HG02571 (cell line): ENCODE data around the gene BEND7.

ENCODE experiments used
- ATAC-seq: cut with Tn5 transposase; IDR thresholded peaks from one replicate; pipeline ENCODE4 v1.9.1; 2021; ENCODE audit warnings: mild to moderate bottlenecking, moderate library complexity; ENCODE audit not compliant: unreplicated experiment

Gene BEND7

DNA sequence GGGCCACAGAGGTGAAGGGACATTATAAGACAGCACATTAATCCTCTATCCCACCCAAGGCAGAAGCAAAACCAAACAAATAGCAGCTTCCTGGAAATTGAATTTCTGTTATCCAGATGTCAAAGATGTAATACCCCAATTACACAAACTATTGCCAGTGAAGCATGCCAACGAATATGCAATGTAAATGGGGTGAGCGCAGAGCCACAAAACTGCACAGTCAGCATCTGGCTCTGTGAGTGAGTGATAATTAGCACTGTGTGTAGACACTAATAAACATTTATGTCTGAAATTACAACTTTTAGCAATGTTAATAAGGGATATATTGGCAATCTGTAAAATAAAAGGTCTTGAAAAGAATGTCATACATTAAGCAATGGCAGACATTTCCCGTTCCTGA, 3.2 kb downstream of the BEND7 start:
- no peak for ATAC-seq

DNA sequence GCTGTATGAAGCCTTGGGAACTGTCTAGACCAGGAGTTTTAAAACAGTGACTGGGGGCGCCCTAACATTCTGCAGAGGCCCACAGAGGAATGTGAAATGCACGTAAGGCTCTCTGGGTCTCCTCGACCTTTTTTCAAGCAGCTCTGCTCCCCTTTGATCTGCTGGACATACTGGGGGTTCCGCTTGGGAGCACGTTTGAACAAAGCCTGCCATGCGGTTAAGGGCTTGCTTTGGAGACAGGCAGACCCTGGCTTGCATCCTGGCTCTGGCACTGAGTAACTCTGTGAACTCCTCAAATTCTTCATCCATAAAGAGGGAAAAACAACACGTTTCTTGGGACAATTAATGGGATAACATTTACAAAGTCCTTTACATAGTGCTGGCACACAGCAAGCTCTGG, 7.8 kb downstream of the BEND7 start:
- no peak for ATAC-seq

GRCh38 chr10:13520194-13520593, 8.6 kb downstream of the BEND7 start:
- no peak for ATAC-seq

DNA sequence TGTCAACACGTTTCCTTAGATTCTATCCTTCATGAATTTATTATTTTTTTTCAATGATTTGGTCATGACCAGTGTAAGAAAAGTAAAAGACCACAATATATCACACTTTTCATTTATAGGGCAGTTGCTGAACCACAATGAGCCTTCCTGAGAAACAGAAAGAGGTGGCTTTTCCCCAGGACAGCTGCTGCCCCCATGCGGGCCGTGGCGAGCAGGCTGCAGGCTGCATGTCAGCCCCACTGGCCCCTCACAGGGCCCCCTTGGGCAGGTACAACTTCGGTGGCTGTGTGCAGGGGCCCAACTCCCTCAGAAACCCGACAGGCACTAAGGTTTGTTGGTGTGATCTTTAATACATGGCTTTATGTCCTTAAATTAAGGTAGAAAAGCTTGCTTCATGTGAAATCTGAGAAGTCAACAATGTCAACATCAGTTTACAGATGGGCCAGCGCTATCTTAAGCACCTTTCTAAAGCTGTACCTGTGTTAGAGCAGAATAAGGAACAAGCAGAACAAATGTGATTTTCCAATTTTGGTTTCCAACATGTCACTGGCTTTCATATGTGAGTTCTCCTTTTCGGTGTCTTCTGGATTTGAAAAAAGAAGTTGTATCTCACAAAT, 10.6 kb downstream of the BEND7 start:
- no peak for ATAC-seq

GRCh38 chr10:13517675-13518074, 11.1 kb downstream of the BEND7 start:
- no peak for ATAC-seq

GRCh38 chr10:13516176-13516575, 12.6 kb downstream of the BEND7 start:
- no peak for ATAC-seq

GRCh38 chr10:13515467-13515866, 13.3 kb downstream of the BEND7 start:
- ATAC-seq = no peak

DNA sequence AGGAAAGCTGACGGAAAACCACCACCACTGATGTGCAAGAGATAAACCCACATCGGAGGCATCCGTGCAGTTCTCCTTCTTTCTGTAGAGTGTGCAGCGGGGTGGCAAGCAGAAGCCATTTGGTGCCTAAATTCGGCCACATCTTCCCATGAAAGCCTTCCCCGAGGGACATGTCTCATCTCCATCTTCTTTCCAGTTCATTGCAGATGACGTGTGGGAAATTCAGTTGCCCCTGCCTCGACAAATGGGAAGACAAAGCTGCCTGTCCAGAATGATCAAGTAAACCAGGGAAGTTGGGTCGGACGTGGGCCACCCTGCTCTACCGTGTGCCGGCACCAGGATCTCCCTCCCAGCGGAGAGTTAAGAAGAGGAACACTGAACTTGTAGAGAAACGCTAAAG, 14.5 kb downstream of the BEND7 start:
- ATAC-seq = no peak

GRCh38 chr10:13512564-13512963, 16.2 kb downstream of the BEND7 start:
- no peak for ATAC-seq

- ATAC-seq = no peak
Observed at GRCh38 chr10:13511409-13511808, 17.4 kb downstream of the BEND7 start.

DNA sequence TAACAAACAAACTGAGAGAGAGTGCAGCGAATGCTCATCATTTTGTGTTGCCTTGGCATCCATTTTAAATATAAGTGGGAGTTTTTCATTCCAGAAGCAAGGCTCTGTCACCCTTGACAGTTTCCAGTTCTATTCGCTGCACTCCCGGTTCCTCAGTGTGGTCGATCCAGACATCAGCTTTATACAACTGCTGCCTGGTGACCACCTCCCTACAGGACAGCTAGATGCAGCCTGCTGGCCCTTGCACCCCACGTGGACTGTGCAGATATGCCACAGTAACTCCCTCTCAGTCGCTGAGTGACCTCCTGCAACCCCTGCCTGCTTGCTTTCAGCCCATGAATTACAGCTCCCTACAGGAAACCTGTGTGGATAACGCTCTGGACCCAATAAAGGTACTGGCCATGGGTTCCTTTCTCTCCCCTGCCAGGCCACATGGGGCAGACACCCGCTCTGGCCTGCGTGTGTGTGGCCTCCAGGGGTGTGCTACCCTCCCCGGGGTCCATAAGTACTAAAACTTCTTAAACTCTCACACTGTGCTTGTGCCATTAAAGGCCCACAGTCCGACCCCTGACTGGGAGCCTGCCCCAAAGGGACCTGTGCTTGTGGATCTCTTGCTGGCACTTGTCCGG, 23.6 kb downstream of the BEND7 start:
- ATAC-seq = no peak

DNA sequence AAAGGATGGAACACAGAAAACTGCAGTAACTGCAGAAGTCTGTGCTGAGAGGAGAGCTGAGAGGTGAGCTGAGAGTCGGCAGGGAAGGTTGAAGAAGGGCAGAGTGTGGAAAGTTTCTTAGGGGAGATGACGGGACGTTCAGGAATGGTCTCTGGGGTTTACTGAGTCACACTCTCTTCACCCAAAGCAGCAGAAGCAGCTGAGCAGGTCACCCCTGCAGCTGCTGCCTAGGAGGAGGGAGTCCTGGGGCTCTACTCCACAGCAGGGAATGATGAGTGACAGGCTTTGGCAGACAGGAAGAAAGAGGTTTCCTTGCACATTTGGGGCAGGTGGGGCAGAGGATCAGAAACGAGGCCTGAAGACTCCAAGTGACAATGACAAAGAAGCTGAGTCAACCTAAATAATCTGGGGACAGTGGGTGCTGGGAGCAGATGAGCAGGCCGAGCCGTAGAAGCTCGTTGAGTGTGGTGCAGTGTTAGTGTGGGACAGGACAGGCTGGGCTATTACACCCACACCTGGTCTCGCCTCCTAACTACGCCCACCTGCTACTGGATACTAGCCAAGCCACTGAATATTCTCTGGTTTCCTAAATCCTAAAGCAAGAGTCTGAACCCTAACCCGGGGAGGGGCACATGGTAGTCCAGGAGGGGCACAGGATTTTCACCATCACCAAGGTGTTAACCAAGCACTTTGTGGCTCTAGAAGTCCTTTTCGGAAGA, 24.9 kb downstream of the BEND7 start:
- ATAC-seq = no peak

DNA sequence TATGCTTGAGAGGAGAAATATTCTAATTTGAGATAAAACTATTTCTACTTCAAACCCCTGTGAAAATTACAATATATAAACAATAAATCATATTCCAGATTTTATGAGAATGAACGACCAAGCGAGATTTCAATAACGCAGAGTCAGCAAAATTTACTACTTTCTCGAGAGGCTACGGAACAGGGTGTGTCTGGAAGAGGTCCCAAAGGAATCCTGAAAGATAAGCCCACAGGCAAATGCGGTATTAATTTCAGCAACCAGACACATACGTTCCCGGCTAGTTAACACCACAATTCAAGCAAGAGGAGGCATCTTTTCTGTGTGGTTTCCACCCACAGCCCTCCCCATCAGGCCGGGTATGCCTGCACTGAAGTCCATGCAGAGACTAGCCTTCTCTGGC, 26.4 kb downstream of the BEND7 start:
- no peak for ATAC-seq

GRCh38 chr10:13500201-13500600, 28.6 kb downstream of the BEND7 start:
- no peak for ATAC-seq

- ATAC-seq = no peak
Observed at GRCh38 chr10:13499150-13499549, 29.7 kb downstream of the BEND7 start.

DNA sequence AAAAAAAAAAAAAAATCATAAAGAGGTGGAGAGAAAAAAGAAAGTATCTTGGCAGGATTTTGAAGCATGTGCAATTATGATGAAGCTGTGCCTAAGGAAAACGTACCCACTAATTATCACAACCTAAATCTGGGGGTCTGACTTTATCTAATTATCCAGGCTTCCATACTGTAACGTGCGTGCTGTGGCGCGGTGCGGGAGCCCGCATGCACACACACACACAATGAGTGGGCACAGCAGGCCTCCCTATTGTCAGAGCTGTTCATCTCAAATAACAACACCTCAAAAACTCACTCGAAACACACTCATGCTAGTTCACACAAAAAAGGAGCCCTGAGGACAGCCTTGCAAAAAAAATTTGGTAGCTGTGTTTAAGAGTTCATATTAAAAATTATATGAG, 31.9 kb downstream of the BEND7 start:
- ATAC-seq = no peak

GRCh38 chr10:13496164-13496563, 32.6 kb downstream of the BEND7 start:
- ATAC-seq = no peak

DNA sequence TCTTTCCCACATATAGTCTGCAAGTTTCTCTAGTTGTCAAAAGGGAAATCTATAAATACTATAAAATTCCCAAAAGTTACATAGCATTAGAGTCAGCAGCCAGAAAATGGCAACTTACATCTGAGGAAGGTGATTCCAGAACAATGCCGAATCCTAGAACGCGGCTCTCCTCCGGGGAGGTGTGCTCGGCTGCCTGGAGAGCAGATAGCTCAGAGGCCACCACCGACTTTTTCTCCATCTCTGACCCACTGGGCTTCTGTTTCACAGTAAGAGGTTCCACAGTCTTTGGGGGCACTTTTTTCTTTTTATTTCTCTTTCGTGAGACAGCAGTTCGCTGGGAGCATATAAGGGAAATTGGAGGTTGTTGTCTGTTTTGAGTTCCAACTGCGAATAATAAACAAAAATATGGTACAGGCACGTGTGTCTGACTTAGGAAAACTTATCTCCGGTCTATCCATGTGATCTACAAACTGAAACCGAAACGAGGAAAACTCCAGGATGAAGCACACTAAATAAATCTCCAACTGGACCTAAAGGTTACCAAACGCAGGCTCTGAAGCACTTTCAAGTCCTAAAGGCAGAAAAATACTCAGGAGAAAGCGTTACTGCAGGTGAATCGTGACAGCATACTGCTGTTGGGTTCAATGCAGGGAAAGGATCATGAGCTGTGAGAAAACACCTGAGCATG, 36.2 kb downstream of the BEND7 start:
- ATAC-seq = no peak

GRCh38 chr10:13491747-13492360, 37.0 kb downstream of the BEND7 start:
- no peak for ATAC-seq

GRCh38 chr10:13490503-13490902, 38.3 kb downstream of the BEND7 start:
- no peak for ATAC-seq

DNA sequence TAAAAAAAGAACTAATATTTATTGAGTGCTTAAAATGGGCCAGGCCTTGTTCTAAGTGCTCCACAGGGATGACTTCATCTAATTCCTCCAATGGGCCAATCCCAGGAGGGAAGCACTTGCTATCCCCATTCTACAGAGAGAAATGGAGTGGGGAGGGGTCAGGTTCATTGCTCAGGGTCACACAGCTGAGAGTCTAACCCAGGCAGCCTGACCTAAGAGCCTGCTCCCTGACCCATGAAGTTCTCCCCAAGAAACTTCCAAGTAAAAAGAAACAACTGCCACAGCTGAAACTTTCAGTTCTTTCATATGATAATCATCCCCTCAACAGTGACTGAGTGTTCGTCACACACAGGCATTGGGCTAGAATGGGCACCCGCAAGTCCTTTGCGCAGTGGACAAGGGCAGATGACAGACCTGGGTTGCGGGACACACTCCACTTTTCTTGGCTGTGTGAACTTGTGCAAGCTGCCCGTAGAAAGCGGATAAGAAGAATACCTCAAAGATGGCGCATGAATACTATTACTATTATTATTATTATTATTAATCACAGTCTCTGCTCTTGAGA, 39.7 kb downstream of the BEND7 start:
- ATAC-seq = no peak
